Kidney epithelial cell (primary cell): ENCODE results near the gene FKBP9. TPM values are rescaled to one million over a fixed set of nuclear protein-coding genes. Genes with fewer than 3 reads are reported as not detected.

ENCODE experiments used
- DNase-seq: peaks from one replicate; pipeline ENCODE4 v3.0.0-alpha.2; 2010; ENCODE audit warnings: low read depth
- H3K27me3 ChIP-seq: 2 replicates; pipeline ENCODE4 v1.6.0; 2011; ENCODE audit warnings: low read length; ENCODE audit not compliant: control insufficient read depth, insufficient read depth
- H3K36me3 ChIP-seq: 2 replicates; pipeline ENCODE4 v1.5.1; 2011; ENCODE audit warnings: low read length; ENCODE audit not compliant: control insufficient read depth, insufficient read depth
- H3K4me3 ChIP-seq: 2 replicates; pipeline ENCODE4 v1.5.1; 2011; ENCODE audit warnings: low read depth, mild to moderate bottlenecking, control low read depth, low read length
- CTCF ChIP-seq: IDR thresholded peaks from 2 replicates; pipeline ENCODE4 v1.5.1; 2011; ENCODE audit warnings: mild to moderate bottlenecking, moderate library complexity, low read length, control low read depth, inconsistent platforms; ENCODE audit not compliant: insufficient read depth, poor library complexity, severe bottlenecking
- total RNA-seq: library from RNA; depleted of rRNA; stranded (reverse); fragments of >200 nt; gene quantifications from 2 replicates; pipeline ENCODE4 v1.2.3, GENCODE V29; 2015

FKBP9 gene
- total RNA-seq, 1 donor from 2014 or later: 107 TPM

- Histone ChIP-seq H3K36me3 (no peaks in the 10 kb centered on the region), H3K4me3 (peak overlapping the region; percentile 10), H3K27me3 (no peaks in the 10 kb centered on the region)
- DNase-seq: no peak
- no peak for TF ChIP-seq CTCF
Measured at GRCh38 chr7:33039257-33039902, 82.1 kb downstream of the FKBP9 start.

GRCh38 chr7:33039903-33040292 is 82.7 kb downstream of the FKBP9 start:
- no peaks in the 10 kb centered on the region for H3K36me3 ChIP-seq
- TF ChIP-seq CTCF: no peak
- no peaks in the 10 kb centered on the region for H3K27me3 ChIP-seq
- no peak overlapping the region for H3K4me3 ChIP-seq
- DNase-seq: no peak

GRCh38 chr7:33040803-33041516 is 83.7 kb downstream of the FKBP9 start:
- Histone ChIP-seq H3K36me3 (no peaks in the 10 kb centered on the region), H3K27me3 (no peaks in the 10 kb centered on the region), H3K4me3 (no peak overlapping the region)
- TF ChIP-seq CTCF: no peak
- DNase-seq: peak; percentile 25

GRCh38 chr7:33041631-33042428 is 84.6 kb downstream of the FKBP9 start:
- Histone ChIP-seq H3K27me3 (no peaks in the 10 kb centered on the region), H3K4me3 (no peak overlapping the region), H3K36me3 (no peaks in the 10 kb centered on the region)
- TF ChIP-seq CTCF: no peak
- no peak for DNase-seq

GRCh38 chr7:33043501-33044400 is 86.5 kb downstream of the FKBP9 start:
- H3K27me3 ChIP-seq: no peaks in the 10 kb centered on the region
- H3K36me3 ChIP-seq: no peaks in the 10 kb centered on the region
- no peak for TF ChIP-seq CTCF
- DNase-seq: no peak
- no peak overlapping the region for H3K4me3 ChIP-seq
